Epithelial cell of esophagus (primary cell): ENCODE data around the gene GADL1.

Experiments used
- DNase-seq: peaks from one replicate; pipeline ENCODE4 v3.0.0; 2010; ENCODE audit warnings: low read depth
- H3K4me3 ChIP-seq: 2 replicates; pipeline ENCODE4 v1.5.1; 2011; ENCODE audit warnings: mild to moderate bottlenecking, low read length, control low read depth
- TF ChIP-seq, protein P1 (sequence below): IDR thresholded peaks from 2 replicates; pipeline ENCODE4 v1.5.1; 2011; ENCODE audit warnings: low read depth, mild to moderate bottlenecking, low read length, control low read depth, inconsistent platforms; ENCODE audit not compliant: insufficient read depth; ENCODE audit errors: missing control alignments

GADL1 gene

GRCh38 chr3:30933478-30934207, 39.2 kb upstream of the GADL1 start:
- no peak for DNase-seq
- TF ChIP-seq, protein P1, sequence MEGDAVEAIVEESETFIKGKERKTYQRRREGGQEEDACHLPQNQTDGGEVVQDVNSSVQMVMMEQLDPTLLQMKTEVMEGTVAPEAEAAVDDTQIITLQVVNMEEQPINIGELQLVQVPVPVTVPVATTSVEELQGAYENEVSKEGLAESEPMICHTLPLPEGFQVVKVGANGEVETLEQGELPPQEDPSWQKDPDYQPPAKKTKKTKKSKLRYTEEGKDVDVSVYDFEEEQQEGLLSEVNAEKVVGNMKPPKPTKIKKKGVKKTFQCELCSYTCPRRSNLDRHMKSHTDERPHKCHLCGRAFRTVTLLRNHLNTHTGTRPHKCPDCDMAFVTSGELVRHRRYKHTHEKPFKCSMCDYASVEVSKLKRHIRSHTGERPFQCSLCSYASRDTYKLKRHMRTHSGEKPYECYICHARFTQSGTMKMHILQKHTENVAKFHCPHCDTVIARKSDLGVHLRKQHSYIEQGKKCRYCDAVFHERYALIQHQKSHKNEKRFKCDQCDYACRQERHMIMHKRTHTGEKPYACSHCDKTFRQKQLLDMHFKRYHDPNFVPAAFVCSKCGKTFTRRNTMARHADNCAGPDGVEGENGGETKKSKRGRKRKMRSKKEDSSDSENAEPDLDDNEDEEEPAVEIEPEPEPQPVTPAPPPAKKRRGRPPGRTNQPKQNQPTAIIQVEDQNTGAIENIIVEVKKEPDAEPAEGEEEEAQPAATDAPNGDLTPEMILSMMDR, result no peak
- H3K4me3 ChIP-seq, result no peak overlapping the region

DNA sequence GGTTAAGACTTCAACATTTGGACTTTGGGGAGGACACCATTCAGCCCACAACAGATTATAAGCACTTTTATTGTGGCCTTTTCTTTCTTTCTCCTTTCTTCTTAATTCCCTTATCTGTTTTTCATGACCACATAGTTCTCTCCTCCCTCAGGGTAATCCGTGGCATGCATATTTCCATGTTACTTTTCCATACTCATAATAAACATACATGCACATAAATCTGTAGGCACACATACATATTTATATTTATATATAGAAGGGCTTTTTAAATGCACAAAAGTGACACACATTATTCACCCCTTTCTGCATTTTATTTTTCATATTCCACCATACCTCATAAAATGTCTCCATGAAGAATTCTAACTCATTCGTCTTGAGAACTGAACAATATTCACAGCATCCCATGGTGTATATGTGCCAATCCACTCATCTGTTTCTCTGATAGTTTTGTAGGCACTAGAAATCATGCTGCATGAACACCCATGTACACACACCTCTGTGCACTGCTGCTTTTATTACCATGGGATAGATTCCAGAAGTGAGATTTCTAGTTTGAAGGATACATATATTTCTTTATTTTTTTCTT, 38.1 kb upstream of the GADL1 start:
- no peak overlapping the region for H3K4me3 ChIP-seq
- TF ChIP-seq, protein P1, result no peak
- no peak for DNase-seq

GRCh38 chr3:30924763-30925162, 30.3 kb upstream of the GADL1 start:
- no peak for DNase-seq
- TF ChIP-seq, protein P1, result no peak
- no peak overlapping the region for H3K4me3 ChIP-seq

- no peak overlapping the region for H3K4me3 ChIP-seq
- TF ChIP-seq, protein P1, result no peak
- DNase-seq, result no peak
Measured at GRCh38 chr3:30919564-30919963, 25.1 kb upstream of the GADL1 start.

- DNase-seq, result no peak
- TF ChIP-seq, protein P1, result no peak
- no peak overlapping the region for H3K4me3 ChIP-seq
Measured at GRCh38 chr3:30918761-30919160, 24.3 kb upstream of the GADL1 start.

DNA sequence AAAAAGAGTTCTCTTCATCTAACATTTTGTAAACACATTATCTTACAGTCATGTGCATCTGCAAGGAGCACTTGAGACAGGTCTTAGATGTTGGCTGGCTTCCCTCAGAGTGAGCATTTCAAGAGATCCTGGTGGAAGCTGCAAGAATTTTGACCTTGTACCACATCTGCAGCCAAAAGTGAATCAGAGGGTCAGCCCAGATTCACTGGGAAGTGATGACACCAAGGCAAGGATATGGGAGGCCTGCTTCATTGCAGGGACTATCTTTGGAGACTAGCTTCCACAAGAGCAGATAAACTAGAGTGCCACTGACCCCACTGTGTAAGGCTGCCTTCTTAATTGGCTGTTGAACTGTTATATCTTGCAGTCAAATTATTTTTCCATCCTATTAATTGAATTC, 21.3 kb upstream of the GADL1 start:
- no peak for DNase-seq
- H3K4me3 ChIP-seq, result no peak overlapping the region
- TF ChIP-seq, protein P1, result no peak

GRCh38 chr3:30914696-30915095, 20.2 kb upstream of the GADL1 start:
- no peak for DNase-seq
- TF ChIP-seq, protein P1, result no peak

More at GRCh38 chr3:30914696-30915095, 20.2 kb upstream of the GADL1 start:
- no peak overlapping the region for H3K4me3 ChIP-seq
